ACHN (cell line): ENCODE results near the gene ATAD1.
"Not testable (repeated sequence)": the region's sequence is repeated elsewhere in the genome, so short reads cannot be mapped to it uniquely, and the experiment has no call there.

Experiments
- DNase-seq: peaks from one replicate; pipeline ENCODE4 v3.0.0-alpha.2; 2015
- in situ Hi-C: cut with HindIII; loops from 2 replicates; pipeline ENCODE4 v1.10.0; 2017; ENCODE audit warnings: low sequenced_read_pairs, low pct_ligation_motif_present, low pct_unique_long_range_greater_than_20kb

ATAD1 gene, protein sequence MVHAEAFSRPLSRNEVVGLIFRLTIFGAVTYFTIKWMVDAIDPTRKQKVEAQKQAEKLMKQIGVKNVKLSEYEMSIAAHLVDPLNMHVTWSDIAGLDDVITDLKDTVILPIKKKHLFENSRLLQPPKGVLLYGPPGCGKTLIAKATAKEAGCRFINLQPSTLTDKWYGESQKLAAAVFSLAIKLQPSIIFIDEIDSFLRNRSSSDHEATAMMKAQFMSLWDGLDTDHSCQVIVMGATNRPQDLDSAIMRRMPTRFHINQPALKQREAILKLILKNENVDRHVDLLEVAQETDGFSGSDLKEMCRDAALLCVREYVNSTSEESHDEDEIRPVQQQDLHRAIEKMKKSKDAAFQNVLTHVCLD

DNA sequence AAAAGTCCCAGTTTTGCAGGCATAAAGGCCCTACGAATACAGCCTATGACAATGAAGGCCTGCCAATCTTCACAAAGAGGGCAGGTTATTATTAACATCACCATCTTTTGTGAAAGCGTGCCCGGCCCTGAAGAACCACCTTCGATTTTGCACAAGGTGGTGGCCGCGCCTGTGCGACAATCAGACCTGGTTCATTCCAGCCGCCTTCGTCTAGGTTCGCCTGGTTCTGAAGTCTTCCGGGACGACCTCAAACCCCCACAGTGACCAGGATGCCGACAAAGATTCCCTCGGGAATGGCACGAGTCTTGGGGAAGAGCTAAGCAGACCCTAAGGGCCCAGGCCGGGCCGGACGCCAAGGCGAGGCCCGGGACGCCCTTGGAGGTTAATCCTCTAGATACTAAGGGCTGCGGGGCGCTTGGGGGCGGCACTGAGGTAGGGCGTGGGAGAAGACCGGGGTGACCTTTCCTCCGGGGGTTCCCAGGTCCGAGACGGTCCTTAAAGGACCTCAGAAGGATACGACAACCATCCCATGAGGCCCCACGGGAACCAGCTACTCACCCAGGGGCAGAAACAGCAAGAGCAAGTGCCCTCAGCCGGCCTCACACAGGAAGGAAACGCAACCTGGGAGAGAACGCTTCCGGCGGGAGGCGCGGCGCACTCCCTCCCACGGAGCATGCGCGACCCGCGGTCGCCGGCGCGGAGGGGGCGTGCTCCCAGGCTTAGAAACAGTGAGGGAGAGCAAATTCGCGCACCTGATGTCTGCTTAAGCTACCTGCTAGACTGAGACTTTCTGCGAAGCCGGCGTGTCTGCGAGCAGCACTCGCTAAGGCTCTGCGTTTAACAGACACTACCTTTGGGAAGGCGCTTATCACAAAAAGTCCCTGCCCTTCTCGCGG, at the start of gene ATAD1:
ATAD1 (minus strand) TSS at position 618 of the 896 bp plus-strand sequence. CDS start 3,627 bp downstream, outside the sequence.
- in situ Hi-C loops = no loop called here
- peak; percentile 89 for DNase-seq

DNA sequence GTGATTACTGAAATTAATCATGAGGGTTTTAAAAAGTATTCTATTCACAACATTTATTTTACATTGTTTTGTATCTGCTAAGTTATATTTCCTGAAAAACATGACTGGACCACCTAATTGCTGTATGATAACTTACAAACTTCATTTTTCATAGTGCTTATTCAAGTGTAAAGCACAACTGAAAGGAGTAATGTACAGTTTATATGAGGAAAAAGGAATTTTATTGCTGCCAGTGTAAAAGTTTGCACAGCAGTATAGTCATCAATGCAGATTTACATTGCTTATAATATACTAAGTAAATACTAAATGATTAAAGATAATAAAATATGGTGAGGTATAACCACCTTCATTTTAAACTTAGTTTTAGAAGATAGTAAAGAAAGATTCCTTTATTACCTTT, 49.4 kb upstream of the ATAD1 start:
- DNase-seq = no peak
- in situ Hi-C loops = loop anchor here (25.0 kb wide), 1 partner anchor 695 kb away; no protein-coding TSS in a partner anchor

DNA sequence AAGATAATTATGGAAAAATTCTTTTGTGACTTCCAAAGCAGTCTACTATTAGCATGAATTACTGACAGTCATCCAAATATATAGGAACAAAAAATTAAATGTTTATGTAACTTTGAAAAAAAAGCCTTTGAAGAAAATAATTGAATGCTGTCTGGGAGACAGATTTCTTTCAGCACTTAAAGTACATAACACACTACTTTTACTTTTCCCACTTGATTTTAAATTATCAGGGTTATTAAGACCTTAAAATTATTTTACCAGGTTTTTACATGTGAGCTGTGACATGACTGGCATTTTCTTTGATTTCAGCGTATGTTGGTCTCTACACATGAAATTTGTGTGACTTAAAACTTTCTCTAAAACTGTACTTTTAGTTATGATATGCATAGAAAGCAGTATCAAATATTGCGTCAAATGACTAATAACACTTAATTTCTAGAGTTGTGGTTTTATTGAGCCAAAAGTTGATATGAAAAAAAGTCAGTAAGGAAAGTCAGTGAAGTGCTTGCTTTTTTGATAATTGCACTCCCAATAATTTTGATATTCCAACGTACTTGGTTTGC, 48.5 kb upstream of the ATAD1 start:
- DNase-seq = no peak
- in situ Hi-C loops = loop anchor here (25.0 kb wide), 1 partner anchor 696 kb away; no protein-coding TSS in a partner anchor

DNA sequence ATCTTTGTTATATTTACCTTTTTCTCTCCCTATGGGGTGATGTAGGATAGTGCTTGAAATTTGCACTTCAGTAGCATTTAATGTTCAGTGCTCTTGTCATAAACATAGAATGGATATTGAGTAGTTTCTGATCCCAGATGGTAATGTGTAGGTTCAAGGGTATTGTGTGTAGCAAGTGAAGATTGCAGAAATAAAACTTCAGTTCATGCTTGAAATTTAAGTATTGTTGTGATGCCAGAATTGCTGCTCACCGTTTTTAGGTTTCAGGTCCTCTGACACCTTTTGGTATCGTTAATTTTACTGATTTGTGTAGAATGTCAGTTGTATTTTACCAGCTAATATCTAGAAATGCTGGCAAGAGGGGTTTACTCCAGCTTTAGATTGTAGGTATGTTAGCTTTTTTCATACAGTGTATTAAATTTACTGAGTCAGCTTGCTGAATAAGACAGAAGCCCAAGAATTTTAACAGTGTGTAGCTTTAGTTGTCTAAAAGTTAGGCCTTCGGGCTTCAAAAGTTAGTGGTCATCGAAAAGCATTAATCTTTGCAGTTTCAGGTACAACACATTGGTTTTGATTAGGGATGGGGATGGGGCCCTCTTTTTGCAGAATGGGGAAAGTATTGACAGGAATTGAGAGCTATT, 47.3 kb upstream of the ATAD1 start:
- no peak for DNase-seq
- in situ Hi-C loops = loop anchor here (25.0 kb wide), 1 partner anchor 697 kb away; no protein-coding TSS in a partner anchor

DNA sequence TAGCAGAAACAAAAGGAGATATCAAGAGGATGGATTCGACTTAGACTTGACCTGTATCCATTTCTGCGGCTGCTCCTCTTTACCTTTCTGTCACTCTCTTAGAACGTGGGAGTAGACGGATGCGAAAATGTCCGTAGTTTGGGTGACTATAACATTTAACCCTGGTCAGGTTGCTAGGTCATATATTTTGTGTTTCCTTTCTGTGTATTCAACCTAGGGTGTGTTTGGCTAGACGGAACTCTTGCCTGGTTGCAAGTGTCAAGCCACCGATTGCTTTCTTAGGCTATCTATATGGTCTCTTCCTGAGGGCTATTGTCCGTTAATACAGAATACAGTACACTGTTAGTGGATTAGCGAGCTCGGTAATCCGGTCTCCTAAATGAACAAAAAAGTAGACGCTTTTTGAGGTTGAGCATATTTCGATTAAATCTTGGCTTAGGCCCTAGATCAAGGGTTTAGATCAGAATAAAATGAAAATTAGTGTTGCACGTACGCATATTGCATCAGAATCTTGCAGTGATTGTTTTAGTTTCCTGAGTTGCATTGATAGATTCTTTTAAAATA, 46.6 kb upstream of the ATAD1 start:
- in situ Hi-C loops = loop anchor here (25.0 kb wide), 1 partner anchor 698 kb away; no protein-coding TSS in a partner anchor

DNA sequence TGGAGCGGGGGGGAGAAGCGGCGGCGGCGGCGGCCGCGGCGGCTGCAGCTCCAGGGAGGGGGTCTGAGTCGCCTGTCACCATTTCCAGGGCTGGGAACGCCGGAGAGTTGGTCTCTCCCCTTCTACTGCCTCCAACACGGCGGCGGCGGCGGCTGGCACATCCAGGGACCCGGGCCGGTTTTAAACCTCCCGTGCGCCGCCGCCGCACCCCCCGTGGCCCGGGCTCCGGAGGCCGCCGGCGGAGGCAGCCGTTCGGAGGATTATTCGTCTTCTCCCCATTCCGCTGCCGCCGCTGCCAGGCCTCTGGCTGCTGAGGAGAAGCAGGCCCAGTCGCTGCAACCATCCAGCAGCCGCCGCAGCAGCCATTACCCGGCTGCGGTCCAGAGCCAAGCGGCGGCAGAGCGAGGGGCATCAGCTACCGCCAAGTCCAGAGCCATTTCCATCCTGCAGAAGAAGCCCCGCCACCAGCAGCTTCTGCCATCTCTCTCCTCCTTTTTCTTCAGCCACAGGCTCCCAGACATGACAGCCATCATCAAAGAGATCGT, 46.0 kb upstream of the ATAD1 start:
- peak; percentile 46 for DNase-seq
- in situ Hi-C loops = loop anchor here (25.0 kb wide), 1 partner anchor 698 kb away; no protein-coding TSS in a partner anchor

More for the DNA sequence above, 46.6 kb upstream of the ATAD1 start:
- DNase-seq = peak; percentile 40

DNA sequence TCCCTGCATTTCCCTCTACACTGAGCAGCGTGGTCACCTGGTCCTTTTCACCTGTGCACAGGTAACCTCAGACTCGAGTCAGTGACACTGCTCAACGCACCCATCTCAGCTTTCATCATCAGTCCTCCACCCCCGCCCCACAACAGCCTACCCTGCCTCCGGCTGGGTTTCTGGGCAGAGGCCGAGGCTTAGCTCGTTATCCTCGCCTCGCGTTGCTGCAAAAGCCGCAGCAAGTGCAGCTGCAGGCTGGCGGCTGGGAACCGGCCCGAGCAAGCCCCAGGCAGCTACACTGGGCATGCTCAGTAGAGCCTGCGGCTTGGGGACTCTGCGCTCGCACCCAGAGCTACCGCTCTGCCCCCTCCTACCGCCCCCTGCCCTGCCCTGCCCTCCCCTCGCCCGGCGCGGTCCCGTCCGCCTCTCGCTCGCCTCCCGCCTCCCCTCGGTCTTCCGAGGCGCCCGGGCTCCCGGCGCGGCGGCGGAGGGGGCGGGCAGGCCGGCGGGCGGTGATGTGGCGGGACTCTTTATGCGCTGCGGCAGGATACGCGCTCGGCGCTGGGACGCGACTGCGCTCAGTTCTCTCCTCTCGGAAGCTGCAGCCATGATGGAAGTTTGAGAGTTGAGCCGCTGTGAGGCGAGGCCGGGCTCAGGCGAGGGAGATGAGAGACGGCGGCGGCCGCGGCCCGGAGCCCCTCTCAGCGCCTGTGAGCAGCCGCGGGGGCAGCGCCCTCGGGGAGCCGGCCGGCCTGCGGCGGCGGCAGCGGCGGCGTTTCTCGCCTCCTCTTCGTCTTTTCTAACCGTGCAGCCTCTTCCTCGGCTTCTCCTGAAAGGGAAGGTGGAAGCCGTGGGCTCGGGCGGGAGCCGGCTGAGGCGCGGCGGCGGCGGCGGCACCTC, 45.3 kb upstream of the ATAD1 start, which contains the start of the genes KLLN and PTEN:
KLLN (minus strand) TSS at position 481 of the 891 bp plus-strand sequence. CDS start 1,046 bp downstream, outside the sequence.
PTEN (plus strand) TSS at position 573 of the 891 bp plus-strand sequence. CDS start 845 bp downstream, outside the sequence.
- peak; percentile 96 for DNase-seq
- in situ Hi-C loops = loop anchor here (25.0 kb wide), 1 partner anchor 699 kb away; no protein-coding TSS in a partner anchor

DNA sequence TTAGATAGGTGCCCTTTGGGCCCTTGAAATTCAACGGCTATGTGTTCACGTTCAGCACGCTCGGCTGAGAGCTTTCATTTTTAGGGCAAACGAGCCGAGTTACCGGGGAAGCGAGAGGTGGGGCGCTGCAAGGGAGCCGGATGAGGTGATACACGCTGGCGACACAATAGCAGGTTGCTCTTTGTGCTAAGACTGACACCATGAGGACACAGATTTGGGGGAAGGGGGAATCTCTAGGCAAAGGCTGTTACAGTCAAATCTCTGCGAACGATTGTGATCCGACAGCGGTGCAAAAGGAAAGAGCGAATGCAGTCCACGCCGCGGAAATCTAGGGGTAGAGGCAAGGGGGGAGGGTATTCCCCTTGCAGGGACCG, 44.6 kb upstream of the ATAD1 start:
- DNase-seq = no peak
- in situ Hi-C loops = loop anchor here (25.0 kb wide), 1 partner anchor 700 kb away; no protein-coding TSS in a partner anchor

DNA sequence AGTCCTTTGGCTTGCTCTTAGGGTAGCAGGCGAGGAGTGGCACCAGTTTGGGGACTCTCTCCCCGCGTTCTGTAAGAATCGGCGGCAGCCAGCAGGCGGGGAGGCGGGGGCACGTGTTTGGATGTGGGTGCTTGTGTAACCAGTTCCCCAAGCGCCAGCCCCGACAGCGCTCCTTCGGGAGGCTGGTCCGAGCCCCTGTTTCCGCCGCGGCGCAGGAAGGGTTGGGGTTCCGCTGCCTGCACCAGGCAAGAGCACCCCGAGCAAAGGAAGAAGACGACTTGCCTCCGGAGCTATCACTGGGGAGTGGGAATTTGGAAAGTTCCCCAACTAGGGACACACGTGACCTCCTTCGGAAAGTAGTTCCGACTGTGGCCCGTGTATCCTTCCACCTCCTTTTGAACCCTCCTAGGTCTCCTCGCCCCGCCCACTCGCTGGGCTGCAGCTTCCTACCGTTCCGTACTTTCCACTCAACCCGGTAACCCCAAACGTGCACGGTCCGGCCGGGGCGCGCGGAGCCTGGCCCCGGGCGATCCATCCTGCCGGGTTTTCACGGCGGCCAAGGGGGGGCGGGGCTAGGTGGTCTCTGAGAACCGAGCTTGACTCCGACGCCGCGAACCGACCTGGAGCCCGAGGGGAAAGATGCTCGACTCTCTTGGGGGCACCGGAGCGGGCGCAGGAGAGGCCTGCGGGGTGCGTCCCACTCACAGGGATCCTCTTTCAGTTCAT, 44.1 kb upstream of the ATAD1 start:
- in situ Hi-C loops = loop anchor here (25.0 kb wide), 1 partner anchor 700 kb away; no protein-coding TSS in a partner anchor
- DNase-seq = peak; percentile 99

DNA sequence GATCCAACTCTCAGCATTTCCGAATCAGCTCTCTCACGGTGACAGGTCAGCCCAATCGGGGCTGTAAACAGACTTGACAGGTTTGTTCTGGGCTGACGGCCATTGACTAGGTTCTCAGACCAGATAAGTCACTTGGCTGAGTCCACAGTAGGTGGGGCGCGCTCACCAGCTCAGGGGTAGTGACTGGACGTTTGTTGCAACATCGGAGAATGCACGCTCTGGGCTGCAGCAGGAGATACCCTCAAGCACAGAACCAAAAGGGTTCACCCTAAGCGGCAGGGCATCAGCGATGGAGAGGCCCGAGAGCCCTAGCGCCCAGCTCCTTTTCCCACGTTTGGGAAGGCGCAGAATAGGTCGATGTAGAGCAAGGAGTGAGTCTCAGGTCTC, 43.5 kb upstream of the ATAD1 start:
- in situ Hi-C loops = loop anchor here (25.0 kb wide), 1 partner anchor 701 kb away; no protein-coding TSS in a partner anchor
- DNase-seq = peak; percentile 76

DNA sequence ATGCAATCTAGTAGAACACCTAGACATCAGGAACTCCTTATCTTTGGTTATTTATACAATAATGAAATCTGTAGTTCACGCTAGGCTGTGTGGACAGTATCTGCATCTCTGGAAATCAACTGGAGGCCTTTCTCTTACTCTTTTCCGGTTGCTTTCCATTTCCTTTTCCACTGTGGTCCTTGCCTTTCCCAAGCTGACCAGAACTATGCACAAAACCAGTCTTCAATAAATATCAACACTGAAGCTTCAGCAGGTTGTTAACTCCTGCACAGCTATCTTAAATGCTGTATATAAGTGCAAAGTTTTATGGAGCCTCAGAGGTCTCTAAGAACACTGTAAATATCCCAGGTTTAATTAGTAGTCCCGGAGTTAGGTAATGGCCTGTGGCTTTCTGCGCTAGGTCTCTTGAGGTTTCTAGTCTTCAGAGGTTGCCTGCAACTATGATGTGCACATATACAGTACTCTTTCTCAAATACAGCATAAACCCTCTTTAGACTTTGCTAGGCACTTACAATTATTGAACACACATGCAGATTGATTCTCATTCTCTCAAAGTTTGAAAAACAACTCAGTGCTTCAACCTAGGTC, 42.9 kb upstream of the ATAD1 start:
- in situ Hi-C loops = loop anchor here (25.0 kb wide), 1 partner anchor 701 kb away; no protein-coding TSS in a partner anchor
- no peak for DNase-seq

DNA sequence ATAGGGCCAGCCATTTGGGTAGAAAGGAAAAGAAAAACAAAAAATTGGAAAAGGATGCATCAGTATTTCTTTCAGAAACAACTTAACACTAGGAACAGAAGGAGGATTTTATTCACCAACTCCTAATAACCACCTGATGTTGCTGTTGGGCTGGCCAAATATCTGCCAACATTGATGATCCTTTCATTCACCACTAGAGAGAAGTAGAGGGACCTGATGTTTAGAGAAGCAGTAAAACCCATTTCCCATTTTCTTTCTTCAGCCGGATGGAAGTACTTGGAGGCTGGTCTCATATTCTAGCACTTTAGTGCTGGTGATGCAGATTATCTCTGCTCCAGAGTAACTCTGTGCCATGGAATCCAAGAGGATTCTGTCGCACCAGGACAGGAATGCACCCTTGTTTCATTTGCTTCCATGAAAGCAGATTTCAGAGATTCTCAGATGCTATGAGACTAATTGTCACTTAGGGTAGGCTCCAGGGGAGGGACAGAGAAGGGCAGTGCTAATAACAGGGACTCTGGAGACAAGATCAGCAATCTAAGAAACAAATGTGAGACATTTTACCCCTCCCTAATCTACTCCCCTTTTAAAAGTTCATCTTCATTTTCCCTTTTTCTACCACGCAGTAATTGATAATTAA, 42.2 kb upstream of the ATAD1 start:
- DNase-seq = peak; percentile 80
- in situ Hi-C loops = loop anchor here (25.0 kb wide), 1 partner anchor 702 kb away; no protein-coding TSS in a partner anchor

DNA sequence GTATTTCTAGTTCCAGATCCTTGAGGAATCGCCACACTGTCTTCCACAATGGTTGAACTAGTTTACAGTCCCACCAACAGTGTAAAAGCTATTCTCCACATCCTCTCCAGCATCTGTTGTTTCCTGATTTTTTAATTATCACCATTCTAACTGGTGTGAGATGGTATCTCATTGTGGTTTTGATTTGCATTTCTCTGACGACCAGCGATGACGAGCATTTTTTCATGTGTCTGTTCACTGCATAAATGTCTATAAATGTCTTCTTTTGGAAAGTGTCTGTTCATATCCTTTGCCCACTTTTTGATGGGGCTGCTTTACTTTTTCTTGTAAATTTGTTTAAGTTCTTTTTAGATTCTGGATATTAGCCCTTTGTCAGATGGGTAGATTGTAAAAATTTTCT, 37.6 kb upstream of the ATAD1 start:
- not testable (repeated sequence) for DNase-seq
- in situ Hi-C loops = loop anchor here (25.0 kb wide), 1 partner anchor 707 kb away; no protein-coding TSS in a partner anchor

DNA sequence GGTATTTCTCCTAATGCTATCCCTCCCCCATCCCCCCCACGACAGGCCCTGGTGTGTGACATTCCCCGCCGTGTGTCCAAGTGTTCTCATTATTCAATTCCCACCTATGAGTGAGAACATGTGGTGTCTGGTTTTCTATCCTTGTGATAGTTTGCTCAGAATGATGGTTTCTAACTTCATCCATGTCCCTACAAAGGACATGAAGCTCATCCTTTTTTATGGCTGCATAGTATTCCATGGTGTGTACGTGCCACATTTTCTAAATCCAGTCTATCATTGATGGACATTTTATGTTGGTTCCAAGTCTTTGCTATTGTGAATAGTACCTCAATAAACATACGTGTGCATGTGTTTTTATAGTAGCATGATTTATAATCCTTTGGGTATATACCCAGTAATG, 37.2 kb upstream of the ATAD1 start:
- in situ Hi-C loops = loop anchor here (25.0 kb wide), 1 partner anchor 707 kb away; no protein-coding TSS in a partner anchor
- not testable (repeated sequence) for DNase-seq

DNA sequence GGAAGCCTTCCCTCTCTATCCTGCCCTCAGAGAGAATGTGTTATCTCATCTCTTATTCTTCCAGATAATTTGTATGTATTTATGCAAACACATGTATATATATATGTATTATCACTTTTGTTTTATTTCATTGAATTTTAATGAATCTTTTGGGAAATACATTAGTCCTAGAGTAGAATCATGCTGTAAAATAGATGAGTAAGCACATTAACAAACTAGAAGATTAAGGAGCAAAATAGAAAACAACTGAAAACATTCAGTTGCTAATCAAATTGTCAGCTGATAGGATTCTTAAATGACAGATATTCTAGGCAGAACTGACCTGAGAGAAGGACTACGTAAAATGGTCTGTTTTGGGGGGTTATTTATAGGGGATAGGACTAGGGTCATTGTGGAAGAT, 34.1 kb upstream of the ATAD1 start:
- in situ Hi-C loops = loop anchor here (25.0 kb wide), 1 partner anchor 710 kb away; no protein-coding TSS in a partner anchor
- DNase-seq = no peak
